Activated CD4-positive, alpha-beta T cell treated with anti-CD3 and anti-CD28 coated beads, Interleukin-2, amount 50 U/mL, for 48 hours (primary cell): ENCODE data around the gene TMEM168.
"Not testable (repeated sequence)": the region's sequence is repeated elsewhere in the genome, so short reads cannot be mapped to it uniquely, and the experiment has no call there.

ENCODE experiments used
- DNase-seq, 2 experiments: peaks; one replicate each; pipeline ENCODE4 v3.0.0-alpha.2; 2020

TMEM168 gene

GRCh38 chr7:112789817-112790585 is at the start of gene TMEM168:
Gene TMEM168 (minus strand): TSS chr7:112790393. CDS start chr7:112784825, 5,568 bp downstream.
- peak; percentile 88 for DNase-seq

- not testable (repeated sequence) for DNase-seq
These were observed 45.7 kb upstream of the TMEM168 start for GRCh38 chr7:112835928-112836327.

- no peak for DNase-seq
These were observed 42.9 kb upstream of the TMEM168 start for GRCh38 chr7:112833082-112833481.

- no peak for DNase-seq
These were observed 40.6 kb upstream of the TMEM168 start for GRCh38 chr7:112830769-112831168.

- no peak for DNase-seq
These were observed 38.5 kb upstream of the TMEM168 start for GRCh38 chr7:112828696-112829095.

- DNase-seq: no peak
These were observed 31.2 kb upstream of the TMEM168 start for GRCh38 chr7:112821345-112821744.

GRCh38 chr7:112819536-112819935 is 29.3 kb upstream of the TMEM168 start:
- DNase-seq: no peak

GRCh38 chr7:112806156-112806555 is 16.0 kb upstream of the TMEM168 start:
- no peak for DNase-seq

GRCh38 chr7:112802406-112802805 is 12.2 kb upstream of the TMEM168 start:
- no peak for DNase-seq

- no peak for DNase-seq
These were observed 10.3 kb upstream of the TMEM168 start for GRCh38 chr7:112800486-112800885.

DNA sequence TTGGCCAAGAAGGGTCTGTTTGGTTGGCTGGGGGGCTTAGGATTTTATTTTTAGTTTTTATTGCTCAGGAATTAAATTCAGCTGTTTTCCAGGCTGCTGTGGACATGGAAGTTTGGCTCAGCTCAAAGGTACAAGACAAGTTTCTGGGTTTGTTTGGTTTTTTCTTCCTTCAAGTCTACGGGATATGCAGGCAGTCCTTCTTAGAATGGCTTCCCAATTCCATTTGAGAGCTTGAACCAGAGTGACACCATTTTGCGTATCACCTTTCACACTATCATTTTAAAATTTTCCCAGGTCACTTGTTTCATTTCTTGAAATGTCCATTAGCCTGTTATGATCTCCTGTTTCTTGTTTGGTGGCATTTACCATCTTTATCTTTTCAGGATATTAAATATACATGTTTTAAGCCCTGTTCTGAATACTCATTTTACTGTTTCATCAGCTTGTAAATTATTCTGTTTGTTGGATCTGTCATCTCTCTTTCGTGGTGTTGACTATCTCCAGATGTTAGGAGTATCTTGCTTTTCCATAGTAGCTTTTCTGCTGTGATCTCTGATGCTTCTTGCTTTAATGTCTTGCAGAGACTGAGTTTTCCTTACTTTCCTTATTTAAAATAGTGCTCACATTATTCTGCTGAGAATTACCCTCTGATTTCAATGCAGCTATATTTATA is 9.4 kb upstream of the TMEM168 start:
- no peak for DNase-seq

GRCh38 chr7:112798274-112799159 is 8.3 kb upstream of the TMEM168 start:
- no peak for DNase-seq

DNA sequence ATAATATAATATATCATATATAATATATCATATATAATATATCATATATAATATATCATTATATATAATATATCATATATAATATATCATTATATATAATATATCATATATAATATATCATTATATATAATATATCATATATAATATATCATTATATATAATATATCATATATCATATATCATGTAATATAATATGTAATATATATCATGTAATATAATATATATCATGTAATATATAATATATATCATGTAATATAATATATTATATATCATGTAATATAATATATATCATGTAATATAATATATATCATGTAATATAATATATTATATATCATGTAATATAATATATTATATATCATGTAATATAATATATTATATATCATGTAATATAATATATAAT is 6.4 kb upstream of the TMEM168 start:
- not testable (repeated sequence) for DNase-seq

DNA sequence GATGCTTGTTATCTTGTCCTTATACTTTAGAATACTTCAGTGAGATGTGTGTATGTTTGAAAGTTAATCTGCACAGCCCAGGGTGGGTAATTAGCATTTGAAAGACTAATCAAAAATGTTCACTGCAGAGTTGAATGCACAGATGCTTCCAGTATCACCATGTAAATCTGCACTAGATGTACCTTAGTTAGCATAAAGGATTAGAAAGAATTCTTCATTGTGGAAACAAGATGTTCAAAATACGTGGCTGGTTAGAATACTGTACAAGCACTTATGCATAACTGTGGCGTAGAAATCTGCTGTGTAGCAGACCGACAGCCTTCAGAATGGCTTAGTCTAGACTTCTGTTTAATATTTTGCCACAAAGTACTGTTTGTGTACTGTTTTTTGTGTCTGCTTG is 2.2 kb upstream of the TMEM168 start:
- no peak for DNase-seq

GRCh38 chr7:112791465-112792168 is 1.4 kb upstream of the TMEM168 start:
- no peak for DNase-seq

- no peak for DNase-seq
These were observed 402 bp upstream of the TMEM168 start for GRCh38 chr7:112790586-112791003.

- no peak for DNase-seq
These were observed 758 bp downstream of the TMEM168 start for GRCh38 chr7:112789453-112789816.

- DNase-seq: no peak
These were observed 1.3 kb downstream of the TMEM168 start for GRCh38 chr7:112788778-112789343.

- no peak for DNase-seq
These were observed 5.6 kb downstream of the TMEM168 start for GRCh38 chr7:112784603-112785002.

DNA sequence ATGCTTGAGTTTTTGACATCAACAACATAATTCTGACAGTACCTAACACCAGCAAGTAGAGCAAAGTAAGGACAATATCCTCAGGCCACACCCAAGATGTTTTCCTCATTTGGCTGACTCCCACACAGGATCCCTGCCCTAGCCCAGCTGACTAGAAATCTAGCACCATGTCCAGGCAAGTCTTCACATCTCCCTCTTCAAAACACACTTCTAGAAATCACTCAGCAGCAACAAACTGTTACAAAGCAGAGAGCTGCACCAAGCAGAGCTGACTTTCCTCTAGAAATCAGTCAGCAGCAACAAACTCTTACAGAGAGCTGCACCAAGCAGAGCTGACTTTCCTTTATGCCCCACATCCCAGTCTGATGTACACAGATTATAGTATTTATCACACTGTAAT is 7.7 kb downstream of the TMEM168 start:
- DNase-seq: no peak

DNA sequence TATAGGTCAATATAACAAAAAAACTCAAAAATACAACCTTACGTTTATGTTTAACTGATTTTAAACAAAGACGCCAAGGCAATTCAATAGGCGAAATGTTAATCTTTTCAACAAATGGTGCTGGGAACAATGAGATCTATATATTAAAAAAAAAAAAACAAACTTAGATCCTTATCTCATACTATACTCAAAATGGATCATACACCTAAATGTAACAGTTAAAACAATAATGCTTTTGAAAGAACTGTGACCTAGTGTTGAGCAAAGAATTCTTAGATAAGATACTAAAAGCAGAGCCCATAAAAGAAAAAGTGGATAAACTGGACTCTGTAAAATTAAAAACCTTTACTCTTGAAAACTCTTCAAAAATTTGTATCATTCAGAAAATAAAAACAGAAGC is 8.6 kb downstream of the TMEM168 start:
- DNase-seq: no peak

- DNase-seq: no peak
These were observed 9.1 kb downstream of the TMEM168 start for GRCh38 chr7:112781110-112781509.
